ENCODE data around the gene RSRC1.

DNA sequence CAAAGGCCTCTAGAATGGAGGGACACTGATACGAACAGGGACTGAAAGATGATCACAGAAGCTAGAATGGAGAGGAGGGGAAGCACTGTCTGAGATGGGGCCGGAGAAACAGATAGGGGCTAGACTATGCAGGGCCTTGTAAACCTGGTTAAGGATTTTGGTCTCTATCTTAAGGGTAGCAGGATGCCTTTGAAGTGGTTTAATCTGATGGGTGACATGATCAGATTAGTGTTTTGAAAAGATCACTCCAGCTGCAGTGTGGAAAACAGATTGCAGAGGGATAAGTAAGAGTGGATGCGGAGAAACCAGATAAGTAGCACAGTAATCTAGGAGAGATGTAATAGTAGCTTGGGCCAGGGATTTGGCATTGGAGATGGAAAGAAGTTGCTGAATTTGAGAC, 108.1 kb downstream of the RSRC1 start:
- TF ChIP-seq, protein P1, sequence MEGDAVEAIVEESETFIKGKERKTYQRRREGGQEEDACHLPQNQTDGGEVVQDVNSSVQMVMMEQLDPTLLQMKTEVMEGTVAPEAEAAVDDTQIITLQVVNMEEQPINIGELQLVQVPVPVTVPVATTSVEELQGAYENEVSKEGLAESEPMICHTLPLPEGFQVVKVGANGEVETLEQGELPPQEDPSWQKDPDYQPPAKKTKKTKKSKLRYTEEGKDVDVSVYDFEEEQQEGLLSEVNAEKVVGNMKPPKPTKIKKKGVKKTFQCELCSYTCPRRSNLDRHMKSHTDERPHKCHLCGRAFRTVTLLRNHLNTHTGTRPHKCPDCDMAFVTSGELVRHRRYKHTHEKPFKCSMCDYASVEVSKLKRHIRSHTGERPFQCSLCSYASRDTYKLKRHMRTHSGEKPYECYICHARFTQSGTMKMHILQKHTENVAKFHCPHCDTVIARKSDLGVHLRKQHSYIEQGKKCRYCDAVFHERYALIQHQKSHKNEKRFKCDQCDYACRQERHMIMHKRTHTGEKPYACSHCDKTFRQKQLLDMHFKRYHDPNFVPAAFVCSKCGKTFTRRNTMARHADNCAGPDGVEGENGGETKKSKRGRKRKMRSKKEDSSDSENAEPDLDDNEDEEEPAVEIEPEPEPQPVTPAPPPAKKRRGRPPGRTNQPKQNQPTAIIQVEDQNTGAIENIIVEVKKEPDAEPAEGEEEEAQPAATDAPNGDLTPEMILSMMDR (conservative IDR thresholded peaks at IDR 0.05 in 1 of 2, IDR thresholded peaks at IDR 0.05 in 1 of 2; ENCODE audit: low read depth in 1 of 2, low read length in 2 of 2) = no peak
- no peak for TF ChIP-seq EZH2 (IDR thresholded peaks at IDR 0.05; ENCODE audit: low read length, missing control alignments)
